NCI-H2081 treated with DMSO at 0.1 percent for 48 hours (cell line): Measurements from ENCODE around the gene CNTNAP5.

ENCODE experiments used
- DNase-seq: peaks from one replicate; lab custom pipeline; 2025; lab: John Stamatoyannopoulos, UW

Gene CNTNAP5

GRCh38 chr2:124558277-124558905, 533.3 kb downstream of the CNTNAP5 start:
- DNase-seq, result no peak

GRCh38 chr2:124559236-124559635, 534.1 kb downstream of the CNTNAP5 start:
- DNase-seq, result no peak

- no peak for DNase-seq
These were observed 535.6 kb downstream of the CNTNAP5 start for GRCh38 chr2:124560592-124561112.

GRCh38 chr2:124561486-124561885, 536.4 kb downstream of the CNTNAP5 start:
- no peak for DNase-seq

GRCh38 chr2:124563426-124563825, 538.3 kb downstream of the CNTNAP5 start:
- peak; percentile 47 for DNase-seq

GRCh38 chr2:124566518-124566970, 541.5 kb downstream of the CNTNAP5 start:
- peak; percentile 43 for DNase-seq

GRCh38 chr2:124570872-124571271, 545.8 kb downstream of the CNTNAP5 start:
- no peak for DNase-seq

GRCh38 chr2:124571836-124572235, 546.7 kb downstream of the CNTNAP5 start:
- DNase-seq, result no peak

- DNase-seq, result no peak
These were observed 548.0 kb downstream of the CNTNAP5 start for GRCh38 chr2:124572934-124573634.

GRCh38 chr2:124575497-124575896, 550.4 kb downstream of the CNTNAP5 start:
- DNase-seq, result no peak

GRCh38 chr2:124580263-124580662, 555.2 kb downstream of the CNTNAP5 start:
- no peak for DNase-seq

GRCh38 chr2:124582387-124582786, 557.3 kb downstream of the CNTNAP5 start:
- no peak for DNase-seq

GRCh38 chr2:124584615-124585014, 559.5 kb downstream of the CNTNAP5 start:
- DNase-seq, result no peak

GRCh38 chr2:124585277-124585676, 560.2 kb downstream of the CNTNAP5 start:
- no peak for DNase-seq

- no peak for DNase-seq
These were observed 561.1 kb downstream of the CNTNAP5 start for GRCh38 chr2:124586210-124586609.

GRCh38 chr2:124586835-124587234, 561.7 kb downstream of the CNTNAP5 start:
- DNase-seq, result no peak

GRCh38 chr2:124589971-124590370, 564.9 kb downstream of the CNTNAP5 start:
- DNase-seq, result no peak

GRCh38 chr2:124602759-124603158, 577.7 kb downstream of the CNTNAP5 start:
- no peak for DNase-seq

GRCh38 chr2:124604940-124605339, 579.9 kb downstream of the CNTNAP5 start:
- no peak for DNase-seq

GRCh38 chr2:124607679-124608078, 582.6 kb downstream of the CNTNAP5 start:
- DNase-seq, result no peak

- DNase-seq, result no peak
These were observed 584.6 kb downstream of the CNTNAP5 start for GRCh38 chr2:124609667-124610066.

- DNase-seq, result no peak
These were observed 585.1 kb downstream of the CNTNAP5 start for GRCh38 chr2:124610141-124610540.

- no peak for DNase-seq
These were observed 585.8 kb downstream of the CNTNAP5 start for GRCh38 chr2:124610866-124611265.
